Ishikawa (cell line): ENCODE data around the gene FBRSL1.

ENCODE experiments used
- CEBPB ChIP-seq: IDR thresholded peaks from 2 replicates; pipeline ENCODE4 v1.6.1; 2012
- CREB1 ChIP-seq: IDR thresholded peaks from 2 replicates; pipeline ENCODE4 v1.6.1; 2012; ENCODE audit warnings: low read depth
- EGR1 ChIP-seq: IDR thresholded peaks from 2 replicates; pipeline ENCODE4 v1.6.1; 2012
- EP300 ChIP-seq: IDR thresholded peaks from 2 replicates; pipeline ENCODE4 v1.6.1; 2012; ENCODE audit warnings: borderline replicate concordance
- RAD21 ChIP-seq: IDR thresholded peaks from 2 replicates; pipeline ENCODE4 v1.6.1; 2012; ENCODE audit warnings: low read depth
- TAF1 ChIP-seq: IDR thresholded peaks from 2 replicates; pipeline ENCODE4 v1.6.1; 2012; ENCODE audit warnings: low read depth, mild to moderate bottlenecking
- TCF12 ChIP-seq: IDR thresholded peaks from 2 replicates; pipeline ENCODE4 v1.6.1; 2012; ENCODE audit warnings: low read depth
- TEAD4 ChIP-seq: IDR thresholded peaks from 2 replicates; pipeline ENCODE4 v1.6.1; 2012
- YY1 ChIP-seq: IDR thresholded peaks from 2 replicates; pipeline ENCODE4 v1.6.1; 2012; ENCODE audit warnings: low read depth
- TF ChIP-seq, protein P1 (sequence below): IDR thresholded peaks from 2 replicates; pipeline ENCODE4 v1.6.1; 2012
- TF ChIP-seq, protein P2 (sequence below): IDR thresholded peaks from 2 replicates; pipeline ENCODE4 v1.6.1; 2012; ENCODE audit warnings: low read depth, mild to moderate bottlenecking

- TF ChIP-seq YY1 = no peak
- no peak for TF ChIP-seq RAD21
- TF ChIP-seq, protein P1, sequence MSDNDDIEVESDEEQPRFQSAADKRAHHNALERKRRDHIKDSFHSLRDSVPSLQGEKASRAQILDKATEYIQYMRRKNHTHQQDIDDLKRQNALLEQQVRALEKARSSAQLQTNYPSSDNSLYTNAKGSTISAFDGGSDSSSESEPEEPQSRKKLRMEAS = peak; percentile 24; the same call in 1 of the 2 replicates
- TF ChIP-seq CREB1 = no peak
- no peak for TF ChIP-seq TCF12
- no peak for TF ChIP-seq CEBPB
- no peak for TF ChIP-seq EP300
- TF ChIP-seq, protein P2, sequence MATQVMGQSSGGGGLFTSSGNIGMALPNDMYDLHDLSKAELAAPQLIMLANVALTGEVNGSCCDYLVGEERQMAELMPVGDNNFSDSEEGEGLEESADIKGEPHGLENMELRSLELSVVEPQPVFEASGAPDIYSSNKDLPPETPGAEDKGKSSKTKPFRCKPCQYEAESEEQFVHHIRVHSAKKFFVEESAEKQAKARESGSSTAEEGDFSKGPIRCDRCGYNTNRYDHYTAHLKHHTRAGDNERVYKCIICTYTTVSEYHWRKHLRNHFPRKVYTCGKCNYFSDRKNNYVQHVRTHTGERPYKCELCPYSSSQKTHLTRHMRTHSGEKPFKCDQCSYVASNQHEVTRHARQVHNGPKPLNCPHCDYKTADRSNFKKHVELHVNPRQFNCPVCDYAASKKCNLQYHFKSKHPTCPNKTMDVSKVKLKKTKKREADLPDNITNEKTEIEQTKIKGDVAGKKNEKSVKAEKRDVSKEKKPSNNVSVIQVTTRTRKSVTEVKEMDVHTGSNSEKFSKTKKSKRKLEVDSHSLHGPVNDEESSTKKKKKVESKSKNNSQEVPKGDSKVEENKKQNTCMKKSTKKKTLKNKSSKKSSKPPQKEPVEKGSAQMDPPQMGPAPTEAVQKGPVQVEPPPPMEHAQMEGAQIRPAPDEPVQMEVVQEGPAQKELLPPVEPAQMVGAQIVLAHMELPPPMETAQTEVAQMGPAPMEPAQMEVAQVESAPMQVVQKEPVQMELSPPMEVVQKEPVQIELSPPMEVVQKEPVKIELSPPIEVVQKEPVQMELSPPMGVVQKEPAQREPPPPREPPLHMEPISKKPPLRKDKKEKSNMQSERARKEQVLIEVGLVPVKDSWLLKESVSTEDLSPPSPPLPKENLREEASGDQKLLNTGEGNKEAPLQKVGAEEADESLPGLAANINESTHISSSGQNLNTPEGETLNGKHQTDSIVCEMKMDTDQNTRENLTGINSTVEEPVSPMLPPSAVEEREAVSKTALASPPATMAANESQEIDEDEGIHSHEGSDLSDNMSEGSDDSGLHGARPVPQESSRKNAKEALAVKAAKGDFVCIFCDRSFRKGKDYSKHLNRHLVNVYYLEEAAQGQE = no peak
- no peak for TF ChIP-seq TAF1
- TF ChIP-seq TEAD4 = no peak
- TF ChIP-seq EGR1 = no peak
These were observed 16.6 kb downstream of the FBRSL1 start for GRCh38 chr12:132506328-132507160.
